ENCODE measurements around the gene SHANK1. TPM values are rescaled to one million over a fixed set of nuclear protein-coding genes. Genes with fewer than 3 reads are reported as not detected.

Gene SHANK1
- polyA plus RNA-seq, 4 donors, result 4.3 to 9.9 (median 6.9) TPM

DNA sequence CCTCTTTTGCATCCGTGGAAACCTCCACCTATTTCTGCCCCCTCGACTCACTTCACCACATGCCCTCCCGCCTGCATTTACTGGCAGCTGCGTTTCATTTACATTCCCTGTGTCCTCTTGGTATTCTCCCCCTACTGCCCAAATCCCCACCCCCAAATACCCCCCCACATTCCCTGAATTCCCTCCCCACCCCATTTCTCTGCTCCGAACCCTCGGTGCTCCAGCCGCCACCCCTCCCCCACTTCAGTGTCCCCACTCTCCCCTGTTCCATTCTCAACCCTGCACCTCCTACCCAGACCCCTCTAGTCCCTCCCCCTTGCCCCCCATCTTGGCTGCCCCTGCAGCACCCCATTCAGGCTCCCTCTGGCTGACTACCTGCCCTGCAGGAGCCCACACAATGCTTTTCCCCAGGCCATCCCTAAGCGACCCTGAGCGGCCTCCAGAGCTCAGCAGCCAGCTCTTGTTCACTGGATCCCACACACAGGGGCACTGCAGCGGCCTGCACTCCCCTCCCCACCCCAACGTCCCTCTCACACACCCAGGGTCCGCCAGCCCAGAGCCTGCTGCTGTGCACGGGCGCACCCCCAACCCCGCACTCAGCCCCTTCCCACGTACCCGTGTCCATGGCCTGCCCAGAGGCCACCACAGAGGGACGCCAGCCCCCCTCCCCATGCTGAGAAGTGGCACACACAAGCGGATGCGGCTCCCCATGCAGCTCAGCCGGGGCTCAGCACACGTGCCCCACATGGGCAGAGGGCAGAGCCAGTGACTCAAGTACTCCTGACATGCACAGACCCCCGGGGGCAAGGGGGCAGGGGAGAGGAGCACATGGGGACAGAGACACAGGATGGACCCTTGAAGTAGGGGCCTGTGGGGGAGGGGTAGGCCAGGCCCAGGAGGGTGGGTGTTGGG is 26.3 kb downstream of the SHANK1 start:
- DNase-seq (ENCODE audit: low read depth in 4 of 4, low spot score in 2 of 4), result no peak

DNA sequence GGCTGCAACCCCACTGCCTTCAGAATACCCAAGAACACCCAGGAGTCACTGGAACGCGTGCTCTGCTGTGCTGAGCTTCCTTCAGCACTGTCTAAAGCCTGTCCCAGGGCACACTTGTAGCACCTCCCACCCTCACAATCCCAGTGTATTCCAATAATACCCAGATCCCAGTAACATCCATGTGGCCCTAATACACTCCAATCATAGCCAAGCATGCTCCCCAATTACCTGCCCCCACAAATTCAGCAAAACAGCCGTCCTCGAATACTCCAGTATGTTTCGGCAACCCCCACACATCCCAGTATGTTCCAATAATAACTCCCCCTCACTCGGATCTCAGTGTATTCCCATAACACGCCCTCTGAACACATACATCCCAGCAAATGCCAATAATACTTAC is 29.2 kb downstream of the SHANK1 start:
- DNase-seq (ENCODE audit: low read depth in 4 of 4, low spot score in 2 of 4), result no peak

DNA sequence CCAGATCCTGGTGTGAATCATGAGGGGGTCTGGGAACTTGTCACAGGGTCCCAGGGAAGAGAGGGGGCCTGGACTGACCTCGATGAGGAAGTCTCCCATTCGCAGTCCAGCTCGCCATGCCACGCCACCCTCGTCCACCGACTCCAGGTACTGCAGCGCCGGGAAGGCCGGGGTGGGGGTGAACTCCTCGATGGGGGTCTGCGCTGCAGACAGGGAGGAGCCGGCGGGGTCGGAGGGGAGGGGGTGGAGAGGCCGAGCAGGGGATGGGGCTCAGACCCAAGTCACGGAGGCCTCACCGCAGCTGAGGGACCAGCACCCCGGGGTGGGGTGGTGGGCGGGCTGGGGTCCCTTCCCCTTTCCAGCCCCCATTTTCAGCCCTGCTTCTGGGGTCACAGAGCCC is 30.8 kb downstream of the SHANK1 start:
- no peak for DNase-seq (ENCODE audit: low read depth in 4 of 4, low spot score in 2 of 4)

DNA sequence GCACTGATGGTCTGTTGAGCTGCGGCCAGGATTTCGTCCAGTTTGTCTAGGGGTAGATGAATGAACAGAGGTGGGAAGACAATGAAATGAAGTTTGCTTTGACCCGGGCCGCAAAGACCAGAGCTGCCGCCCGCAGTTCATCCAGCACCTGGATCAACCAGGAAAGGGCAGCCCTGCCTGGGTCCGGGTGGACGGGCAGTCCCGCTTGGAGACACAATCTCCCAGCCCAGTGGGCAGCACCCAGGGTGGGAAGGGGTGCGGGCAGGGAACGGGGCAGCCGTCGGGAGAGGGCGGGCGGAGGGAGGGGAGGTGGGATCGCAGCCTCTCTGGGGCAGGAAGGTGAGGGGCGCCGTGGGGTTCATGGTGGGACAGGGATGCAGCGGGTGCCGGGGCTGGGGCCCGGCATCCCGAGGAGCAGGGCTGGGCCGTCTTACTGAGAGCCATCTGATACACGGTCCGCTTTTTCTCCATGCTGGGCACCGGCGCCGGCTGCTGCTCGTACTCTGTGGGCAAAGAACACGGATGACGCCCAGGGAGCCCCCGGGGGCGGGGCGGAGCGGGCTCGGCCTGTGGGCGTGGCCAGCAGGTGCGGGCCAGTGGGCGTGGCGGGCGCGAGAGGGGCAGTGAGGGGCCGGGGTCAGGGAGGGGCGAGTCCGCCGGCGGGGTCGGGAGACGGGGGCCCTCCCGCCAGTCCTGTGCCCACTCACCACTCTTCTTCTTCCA is 33.1 kb downstream of the SHANK1 start:
- DNase-seq (ENCODE audit: low read depth in 4 of 4, low spot score in 2 of 4), result no peak

DNA sequence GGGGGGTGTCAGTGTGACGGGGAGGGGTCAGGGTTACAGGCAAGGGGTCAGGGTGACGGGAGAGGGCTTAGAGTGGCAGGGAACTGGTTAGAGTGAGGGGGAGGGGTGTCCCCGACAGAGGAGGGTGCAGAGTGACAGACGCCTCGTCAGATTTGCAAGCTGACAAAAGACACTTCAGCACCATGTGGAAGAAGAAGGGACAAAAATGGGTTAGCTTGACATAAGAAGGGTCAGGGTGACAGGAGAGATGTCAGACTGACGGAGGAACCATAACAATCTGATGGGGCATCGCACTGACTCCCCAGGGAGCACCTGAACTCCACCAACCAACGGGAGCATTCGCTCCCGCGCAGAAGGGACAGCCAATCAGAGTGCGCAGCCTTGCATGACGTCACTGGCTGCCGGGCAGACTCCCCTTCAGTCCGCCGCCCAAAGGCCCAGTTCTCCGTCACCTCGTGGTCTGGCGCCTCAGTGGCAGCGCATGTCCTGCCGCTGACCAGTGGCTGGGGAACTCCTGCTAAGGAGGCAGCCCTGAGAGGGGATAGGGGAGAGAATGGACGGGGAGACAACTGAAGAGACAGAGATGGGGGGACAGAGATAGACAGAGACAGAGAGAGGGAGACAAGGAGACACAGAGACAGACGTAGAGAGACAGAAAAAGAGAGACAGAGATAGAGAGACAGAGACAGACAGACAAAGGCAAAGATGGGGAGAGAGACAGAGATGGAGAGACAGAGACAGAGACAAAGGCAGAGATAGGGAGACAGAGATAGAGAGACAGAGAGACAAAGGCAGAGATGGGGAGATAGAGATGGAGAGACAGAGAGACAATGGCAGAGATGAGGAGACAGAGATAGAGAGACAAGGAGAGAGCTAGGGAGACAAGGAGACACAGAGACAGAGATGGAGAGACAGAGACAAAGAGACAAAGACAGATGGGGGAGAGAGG is 40.2 kb downstream of the SHANK1 start:
- DNase-seq (ENCODE audit: low read depth in 4 of 4, low spot score in 2 of 4), result peak in 2 of 4 donors; percentile 41 to 51

DNA sequence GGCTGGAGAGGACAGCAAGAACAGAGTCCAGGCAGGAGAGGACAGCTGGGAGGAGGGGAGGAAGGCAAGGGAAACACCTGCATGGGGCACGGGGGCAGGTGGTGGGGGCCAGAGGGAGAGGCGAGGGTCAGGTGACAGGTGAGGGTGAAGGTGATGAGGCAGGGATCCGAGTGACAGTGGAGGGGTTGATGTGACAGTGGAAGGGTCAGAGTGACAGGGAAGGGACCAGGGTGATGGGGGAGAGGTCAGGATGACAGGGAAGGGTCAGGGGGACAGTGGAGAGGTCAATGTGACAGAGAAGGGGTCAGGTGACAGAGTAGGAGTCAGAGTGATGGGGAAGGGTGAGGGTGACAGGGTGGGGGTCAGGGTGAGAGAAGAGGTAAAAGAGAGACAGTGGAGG is 41.3 kb downstream of the SHANK1 start:
- DNase-seq (ENCODE audit: low read depth in 4 of 4, low spot score in 2 of 4), result no peak

DNA sequence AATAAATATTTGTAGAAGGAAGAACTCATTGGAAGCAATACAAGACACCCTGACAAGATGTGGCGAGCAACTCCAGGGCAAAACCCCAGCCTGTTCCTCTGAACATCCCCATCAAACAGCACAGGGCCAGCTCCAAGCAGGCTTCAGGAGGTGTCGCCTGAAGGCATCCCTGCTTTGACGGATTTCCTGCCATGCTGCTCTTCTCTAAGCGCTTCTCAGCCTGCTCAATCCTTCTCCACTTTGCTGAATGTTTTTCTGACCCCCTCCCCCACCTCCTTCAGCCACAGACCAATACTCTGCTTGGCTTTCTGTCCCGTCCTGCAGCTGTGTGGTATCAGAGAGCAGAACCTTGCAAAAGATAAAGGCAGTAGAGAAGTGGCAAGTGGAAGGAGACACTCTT is 42.0 kb downstream of the SHANK1 start:
- no peak for DNase-seq (ENCODE audit: low read depth in 4 of 4, low spot score in 2 of 4)

DNA sequence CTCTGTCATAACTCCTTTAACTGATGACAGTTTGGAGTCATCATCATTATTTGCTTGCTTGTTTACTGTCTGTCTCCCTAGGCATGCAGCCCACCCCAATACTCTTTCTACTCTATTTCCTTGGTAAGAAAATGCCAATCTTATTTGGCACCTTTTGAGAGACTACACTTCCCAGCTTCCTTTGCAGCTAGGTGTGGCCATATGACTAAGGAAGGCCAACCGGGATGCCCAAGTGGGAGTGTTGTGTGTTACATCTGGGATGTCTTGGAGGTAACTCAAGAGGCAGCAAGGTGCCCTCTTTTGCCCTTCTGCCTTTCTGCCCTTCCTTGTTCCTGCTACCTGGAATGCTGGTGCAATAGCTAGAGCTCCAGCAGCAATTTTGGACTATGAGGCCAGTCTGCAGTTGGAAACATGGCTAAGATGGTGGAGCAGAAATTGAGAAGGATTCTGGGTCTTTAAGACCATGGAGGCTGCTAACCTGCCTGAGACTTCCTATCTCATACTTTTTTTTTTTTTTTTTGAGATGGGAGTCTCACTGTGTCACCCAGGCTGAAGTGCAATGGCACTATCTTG is 42.9 kb downstream of the SHANK1 start:
- no peak for DNase-seq (ENCODE audit: low read depth in 4 of 4, low spot score in 2 of 4)

DNA sequence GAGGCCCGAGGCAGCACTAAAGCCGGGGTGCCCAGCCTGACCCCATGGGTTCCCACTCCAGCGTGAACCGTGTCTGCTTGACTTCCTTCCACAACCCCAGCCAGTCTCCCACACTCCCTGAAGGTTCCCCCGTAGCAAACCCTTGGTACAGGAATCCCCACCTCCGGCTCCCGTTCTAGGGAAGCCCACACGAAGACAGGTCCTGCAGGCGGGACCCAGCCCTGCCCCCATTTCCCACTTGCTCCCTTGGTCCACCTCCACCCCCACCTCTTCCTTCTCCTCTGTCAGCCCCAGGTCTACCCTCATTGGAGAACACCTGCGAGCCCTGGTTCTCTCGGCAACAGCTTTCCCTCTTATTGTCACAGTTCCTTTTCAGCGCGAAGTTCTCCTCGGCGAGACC is 46.5 kb downstream of the SHANK1 start:
- DNase-seq (ENCODE audit: low read depth in 4 of 4, low spot score in 2 of 4), result no peak

DNA sequence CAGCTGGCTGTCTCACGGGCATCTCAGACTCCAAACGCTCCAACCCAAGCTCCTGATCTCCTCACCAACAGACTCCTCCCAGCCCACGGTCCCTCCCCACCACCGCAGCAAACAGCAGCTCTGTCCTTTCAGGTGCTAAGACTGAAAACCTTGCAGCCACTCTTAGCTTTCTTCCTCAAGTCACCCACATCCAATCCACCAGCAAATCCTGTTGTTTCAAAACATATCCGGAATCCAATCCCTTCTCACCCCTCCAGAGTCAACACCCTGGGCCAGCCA is 49.6 kb downstream of the SHANK1 start:
- no peak for DNase-seq (ENCODE audit: low read depth in 4 of 4, low spot score in 2 of 4)

DNA sequence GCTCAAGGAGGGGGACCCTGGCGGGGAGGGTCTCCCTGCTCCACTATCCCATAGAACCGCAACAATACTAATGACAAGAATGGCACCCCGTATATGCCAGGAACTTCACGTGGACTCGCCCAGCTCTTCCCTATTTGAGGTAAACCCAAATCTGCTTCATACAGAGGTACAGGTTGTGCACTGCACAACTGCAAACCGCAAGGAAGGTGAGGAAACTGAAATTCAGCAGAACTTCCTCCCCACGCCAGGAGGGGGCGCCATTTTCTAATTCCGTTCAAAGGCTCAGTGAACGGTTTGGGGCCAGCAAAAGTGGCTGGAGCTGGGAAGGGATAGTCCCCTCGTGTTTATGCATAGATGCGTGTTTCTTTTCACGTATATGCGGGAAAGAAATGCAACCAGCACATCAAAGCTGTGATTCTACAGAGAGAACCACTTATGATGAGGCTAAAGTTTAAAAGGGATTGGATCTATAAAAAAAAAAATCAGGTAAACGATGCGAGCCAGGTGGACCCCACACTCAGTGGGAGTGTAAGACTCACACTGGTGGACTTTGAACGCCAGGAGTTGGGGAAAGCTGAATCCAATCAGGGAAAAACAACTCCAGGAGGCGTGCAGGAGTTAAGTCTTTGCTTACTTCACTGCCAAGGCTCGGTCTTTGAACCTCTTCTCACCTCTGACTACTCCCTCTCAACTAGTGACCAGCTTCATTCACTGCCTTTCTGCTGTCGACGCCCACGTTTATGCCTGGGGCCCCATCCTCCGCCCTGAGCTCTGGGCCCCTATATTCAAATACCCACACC is 50.1 kb downstream of the SHANK1 start:
- no peak for DNase-seq (ENCODE audit: low read depth in 4 of 4, low spot score in 2 of 4)

DNA sequence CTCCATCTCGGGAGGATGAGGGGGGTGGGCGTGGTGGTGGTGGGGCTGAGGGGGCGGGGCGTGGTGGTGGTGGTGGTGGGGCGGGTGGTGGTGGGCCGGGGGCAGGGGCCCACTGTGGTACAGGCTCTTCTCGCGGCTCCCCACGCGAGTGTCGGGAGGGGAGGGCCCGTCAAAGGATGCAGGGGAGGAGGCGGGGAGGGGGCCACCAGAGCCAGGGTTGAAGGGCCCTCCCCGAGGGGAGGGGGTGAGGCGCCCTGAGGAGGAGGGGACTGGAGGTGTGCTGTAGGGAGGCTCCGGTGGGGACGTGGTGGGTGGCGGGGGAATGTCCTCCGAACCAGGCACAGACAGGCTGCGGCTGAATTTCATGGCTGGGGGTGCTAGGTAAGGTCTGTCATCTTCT is 50.7 kb downstream of the SHANK1 start:
- no peak for DNase-seq (ENCODE audit: low read depth in 4 of 4, low spot score in 2 of 4)

DNA sequence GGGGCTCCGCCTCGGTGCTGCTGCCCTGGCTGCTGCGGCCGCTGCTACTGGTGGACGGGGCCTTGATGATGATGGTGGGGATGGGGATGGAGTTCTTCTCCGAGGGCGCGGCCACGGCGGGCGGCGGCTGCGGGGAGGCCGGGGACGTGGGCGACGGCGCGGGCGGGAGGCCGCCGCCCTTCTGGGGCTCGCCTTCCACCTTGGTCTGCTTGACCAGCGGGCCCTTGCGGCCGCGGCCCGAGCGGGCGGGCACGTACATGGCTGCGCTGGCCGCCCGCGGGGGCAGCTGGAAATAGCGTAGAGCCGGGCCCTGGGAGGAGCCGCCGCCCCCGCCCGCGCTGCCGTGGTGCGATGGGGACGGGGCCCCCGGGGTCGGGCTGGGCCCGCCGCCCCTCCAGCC is 51.2 kb downstream of the SHANK1 start:
- no peak for DNase-seq (ENCODE audit: low read depth in 4 of 4, low spot score in 2 of 4)

DNA sequence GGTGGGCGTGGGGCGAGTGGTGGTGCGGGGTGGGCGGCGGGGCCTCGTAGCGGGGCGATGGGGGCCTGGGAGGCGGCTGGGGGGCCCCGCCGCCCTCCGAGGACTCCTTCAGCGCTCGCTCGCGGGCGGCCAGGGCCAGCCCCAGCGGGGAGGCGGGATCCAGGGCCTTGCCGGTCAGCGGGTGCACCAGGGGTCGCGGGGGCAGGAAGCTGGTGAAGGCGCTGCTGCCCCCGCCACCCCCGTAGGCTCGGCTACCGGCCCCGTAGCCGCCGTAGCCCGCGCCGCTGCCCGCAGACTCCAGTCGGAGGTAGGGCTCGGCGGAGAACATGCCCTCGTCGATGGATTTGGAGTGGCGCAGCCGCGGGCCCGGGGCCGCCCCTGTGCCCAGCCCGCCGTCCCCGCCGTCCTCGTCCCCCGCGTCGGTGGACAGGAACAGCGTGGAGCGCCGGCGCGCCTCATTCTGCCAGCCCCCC is 51.8 kb downstream of the SHANK1 start:
- no peak for DNase-seq (ENCODE audit: low read depth in 4 of 4, low spot score in 2 of 4)

DNA sequence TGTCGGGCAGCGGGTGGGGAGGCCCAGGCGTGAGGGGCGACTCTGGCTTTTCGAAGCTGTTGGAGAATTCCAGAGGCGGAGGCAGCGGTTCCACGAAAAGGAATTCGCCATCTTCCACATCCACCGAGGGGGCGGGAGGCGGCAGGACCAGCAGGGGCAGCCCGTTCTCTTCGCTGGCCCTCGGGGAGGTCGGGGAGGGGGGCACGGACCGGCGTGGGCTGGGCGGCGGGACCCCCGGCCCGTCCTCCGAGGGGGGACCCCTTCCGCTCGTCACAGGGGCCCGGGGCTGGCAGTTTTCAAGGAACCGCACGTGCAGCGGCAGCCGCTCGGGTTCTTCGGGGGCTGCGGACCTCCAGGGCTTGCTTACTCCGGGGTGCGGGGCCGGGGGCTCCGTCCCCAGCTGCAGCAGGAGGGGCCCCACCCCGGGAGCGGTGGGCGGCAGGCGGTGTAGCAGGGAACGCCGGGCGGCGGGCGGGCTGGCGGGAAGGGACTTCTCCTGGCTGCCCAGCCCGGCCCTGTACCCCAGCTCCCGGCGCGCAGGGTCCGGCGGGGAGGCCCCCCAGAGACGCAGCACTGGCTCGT is 52.3 kb downstream of the SHANK1 start:
- no peak for DNase-seq (ENCODE audit: low read depth in 4 of 4, low spot score in 2 of 4)

DNA sequence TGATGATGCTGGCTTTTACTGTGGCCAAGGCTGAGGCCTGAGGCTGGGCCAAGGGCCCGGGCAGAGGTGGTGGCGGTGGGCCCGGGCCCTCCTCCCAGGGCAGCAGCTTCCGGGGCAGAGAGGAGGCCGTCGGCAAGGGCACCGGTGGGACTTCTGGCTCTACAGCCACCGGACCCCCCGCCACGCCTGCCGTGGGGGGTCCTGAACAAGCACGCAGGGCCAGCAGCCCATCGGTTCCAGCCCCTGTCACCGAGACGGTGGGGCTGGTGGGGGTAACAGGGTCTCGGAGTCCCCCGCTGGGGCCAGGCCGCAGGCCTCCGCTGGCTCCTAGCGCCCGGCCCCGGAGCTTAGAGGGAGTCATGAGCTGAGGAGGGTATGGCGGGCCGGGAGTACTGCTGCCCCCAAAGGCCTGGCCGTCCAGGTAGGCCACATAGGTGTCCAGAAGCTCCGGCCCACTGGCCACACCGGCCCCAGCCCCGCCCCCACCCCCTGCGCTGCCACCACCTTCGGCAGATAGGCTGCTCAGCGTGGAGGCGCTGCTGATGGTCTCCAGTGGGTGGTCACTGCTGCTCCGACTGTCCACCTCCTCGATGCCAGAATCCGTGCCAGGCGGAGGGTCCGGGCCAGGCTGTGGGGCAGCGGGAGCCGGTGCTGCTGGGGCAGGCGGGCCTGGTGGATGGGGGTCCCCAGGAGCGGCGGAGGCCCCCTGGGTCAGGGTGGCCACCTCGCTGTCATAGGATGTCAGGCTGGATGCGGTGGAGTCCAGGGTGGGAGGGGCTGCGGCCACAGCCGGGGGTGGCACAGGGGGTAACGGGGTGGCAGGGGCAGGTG is 53.0 kb downstream of the SHANK1 start:
- no peak for DNase-seq (ENCODE audit: low read depth in 4 of 4, low spot score in 2 of 4)

DNA sequence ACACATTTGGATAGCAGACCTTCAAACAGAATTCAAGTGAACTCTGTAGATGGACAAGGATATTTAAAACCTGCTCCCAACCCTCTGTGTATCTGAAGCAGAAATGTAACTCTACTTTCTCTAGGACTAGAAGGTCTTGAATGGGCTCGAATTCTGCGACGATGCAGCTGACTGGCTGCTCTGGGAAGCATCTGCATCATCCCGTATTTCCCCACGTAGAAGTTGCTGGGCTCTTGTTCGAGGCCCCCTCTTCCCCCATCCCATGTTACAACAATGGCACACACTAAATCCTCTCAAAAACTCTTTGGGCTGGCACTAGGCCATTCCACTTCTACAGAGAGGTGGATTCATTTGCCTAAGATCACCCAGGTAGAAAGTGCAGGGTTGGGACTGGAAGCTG is 55.4 kb downstream of the SHANK1 start:
- no peak for DNase-seq (ENCODE audit: low read depth in 4 of 4, low spot score in 2 of 4)

DNA sequence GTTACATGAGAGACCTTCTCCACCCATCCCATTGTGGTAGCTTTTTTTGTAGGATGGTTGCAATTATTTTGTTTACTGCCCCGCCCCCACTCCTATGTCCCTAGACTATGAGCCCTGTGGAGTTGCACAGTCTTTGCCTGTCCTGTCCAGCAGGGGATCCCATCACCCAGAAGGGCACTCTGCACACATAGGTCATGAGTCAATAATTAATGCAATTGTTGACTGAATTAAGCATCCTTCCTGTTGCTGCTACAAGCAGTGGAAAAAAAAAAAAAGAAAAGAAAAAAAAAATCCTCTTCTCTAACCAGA is 56.2 kb downstream of the SHANK1 start:
- no peak for DNase-seq (ENCODE audit: low read depth in 4 of 4, low spot score in 2 of 4)
